IMR-90 (cell line): Measurements from ENCODE around the gene TBC1D10B. TPM values are rescaled to one million over a fixed set of nuclear protein-coding genes. Genes with fewer than 3 reads are reported as not detected.

Experiments used
- ATAC-seq: fragments of 200-7000 bp; cut with Tn5 transposase; 2 replicates; pipeline ENCODE4 v1.9.1; 2020; ENCODE audit warnings: low read depth, mild to moderate bottlenecking, moderate library complexity
- BruUV-seq: library from RNA; stranded (reverse); fragments of 400-500 nt; replicated peaks from 2 replicates; lab custom pipeline; 2021; lab: Mats Ljungman, UMichigan
- CTCF ChIA-PET: fragments of 300-600 bp; formaldehyde crosslinking; extraction: SDS; loops from one replicate; lab custom pipeline; 2021; ENCODE audit warnings: antibody characterized with exemption; lab: Yijun Ruan, JAX
- POLR2A ChIA-PET: fragments of 300-600 bp; sonication (Branson Sonifier 250); formaldehyde crosslinking; loops from one replicate; lab custom pipeline; 2022; ENCODE audit warnings: antibody characterized with exemption; ENCODE audit not compliant: unreplicated experiment; lab: Charles Lee
- DNase-seq: peaks from one replicate; pipeline ENCODE4 v3.0.0; 2013
- H2AFZ ChIP-seq: replicated peaks from 2 replicates; pipeline ENCODE3; 2013; ENCODE audit warnings: low read length, mild to moderate bottlenecking; ENCODE audit not compliant: poor library complexity
- H2AK5ac ChIP-seq: 2 replicates; pipeline ENCODE4 v1.6.1; 2013; ENCODE audit warnings: low read depth, low read length, inconsistent platforms
- H2AK9ac ChIP-seq: replicated peaks from 2 replicates; pipeline ENCODE3; 2013; ENCODE audit warnings: mild to moderate bottlenecking, low read depth, low read length, moderate library complexity; ENCODE audit not compliant: poor library complexity
- H2BK120ac ChIP-seq: 2 replicates; pipeline ENCODE4 v1.6.1; 2013; ENCODE audit warnings: low read depth, low read length, inconsistent platforms
- H2BK15ac ChIP-seq: 3 replicates; pipeline ENCODE4 v1.6.1; 2013; ENCODE audit warnings: low read depth, low read length, inconsistent platforms
- H2BK20ac ChIP-seq: 2 replicates; pipeline ENCODE4 v1.6.1; 2013; ENCODE audit warnings: low read depth, mild to moderate bottlenecking, inconsistent platforms, low read length, moderate library complexity
- H2BK5ac ChIP-seq: 2 replicates; pipeline ENCODE4 v1.6.1; 2013; ENCODE audit warnings: mild to moderate bottlenecking, low read depth, low read length, inconsistent platforms; ENCODE audit not compliant: poor library complexity, severe bottlenecking
- H3K14ac ChIP-seq: replicated peaks from 2 replicates; pipeline ENCODE4 v1.6.1; 2013; ENCODE audit warnings: low read depth, low read length, inconsistent platforms
- H3K18ac ChIP-seq: 2 replicates; pipeline ENCODE4 v1.6.1; 2013; ENCODE audit warnings: low read depth, low read length, control low read depth
- H3K23ac ChIP-seq: 2 replicates; pipeline ENCODE4 v1.6.1; 2013; ENCODE audit warnings: low read depth, low read length, inconsistent platforms
- H3K27ac ChIP-seq: 2 replicates; pipeline ENCODE4 v1.5.1; 2013; ENCODE audit warnings: mild to moderate bottlenecking, control low read depth, low read length; ENCODE audit not compliant: insufficient read depth
- H3K27me3 ChIP-seq: 2 replicates; pipeline ENCODE4 v1.6.1; 2013; ENCODE audit warnings: low read length; ENCODE audit not compliant: control insufficient read depth, insufficient read depth
- H3K36me3 ChIP-seq: 2 replicates; pipeline ENCODE4 v1.6.1; 2013; ENCODE audit warnings: low read length, mixed read lengths; ENCODE audit not compliant: control insufficient read depth, insufficient read depth
- H3K4ac ChIP-seq: 2 replicates; pipeline ENCODE4 v1.6.1; 2013; ENCODE audit warnings: low read depth, low read length, inconsistent platforms
- H3K4me1 ChIP-seq: 2 replicates; pipeline ENCODE4 v1.6.1; 2013; ENCODE audit warnings: low read length, mixed read lengths; ENCODE audit not compliant: control insufficient read depth, insufficient read depth
- H3K4me2 ChIP-seq: 2 replicates; pipeline ENCODE4 v1.6.1; 2013; ENCODE audit warnings: low read depth, mild to moderate bottlenecking, control low read depth, low read length, moderate library complexity
- H3K4me3 ChIP-seq: 2 replicates; pipeline ENCODE4 v1.5.1; 2013; ENCODE audit warnings: low read depth, mild to moderate bottlenecking, control low read depth, low read length, moderate library complexity; ENCODE audit not compliant: insufficient read depth
- H3K56ac ChIP-seq: 2 replicates; pipeline ENCODE4 v1.6.1; 2013; ENCODE audit warnings: low read length, inconsistent platforms; ENCODE audit not compliant: insufficient read depth; ENCODE audit errors: extremely low read depth
- H3K79me1 ChIP-seq, 2 experiments: 2 replicates each; pipeline ENCODE4 v1.6.1; 2013; ENCODE audit warnings: low read length in 2 of 2, inconsistent platforms in 1 of 2, low read depth in 1 of 2
- H3K9ac ChIP-seq: 2 replicates; pipeline ENCODE4 v1.6.1; 2013; ENCODE audit warnings: low read depth, low read length, control low read depth
- H3K9me1 ChIP-seq: 2 replicates; pipeline ENCODE4 v1.6.1; 2013; ENCODE audit warnings: low read length, inconsistent platforms; ENCODE audit not compliant: insufficient read depth
- H3K9me3 ChIP-seq: 2 replicates; pipeline ENCODE4 v1.6.1; 2013; ENCODE audit warnings: low read length; ENCODE audit not compliant: control insufficient read depth, insufficient read depth
- H4K20me1 ChIP-seq: 2 replicates; pipeline ENCODE4 v1.6.1; 2013; ENCODE audit warnings: low read length, inconsistent platforms; ENCODE audit not compliant: insufficient read depth
- H4K5ac ChIP-seq: 2 replicates; pipeline ENCODE4 v1.6.1; 2013; ENCODE audit warnings: mild to moderate bottlenecking, low read depth, low read length, control low read depth
- H4K8ac ChIP-seq, 2 experiments: 2 replicates each; pipeline ENCODE4 v1.6.1; 2013; ENCODE audit warnings: low read depth in 2 of 2, low read length in 2 of 2, control low read depth in 1 of 2, inconsistent platforms in 1 of 2
- H4K91ac ChIP-seq: 2 replicates; pipeline ENCODE4 v1.6.1; 2013; ENCODE audit warnings: low read depth, low read length, inconsistent platforms; ENCODE audit not compliant: insufficient read depth
- BHLHE40 ChIP-seq: fragments of 150-350 bp; IDR thresholded peaks from 2 replicates; pipeline ENCODE4 v1.6.1; 2016; ENCODE audit warnings: mild to moderate bottlenecking, low read depth, low read length
- CEBPB ChIP-seq: IDR thresholded peaks from 2 replicates; pipeline ENCODE4 v1.6.1; 2012; ENCODE audit warnings: low read depth, low read length, improper control_type of control experiment
- CHD1 ChIP-seq: IDR thresholded peaks from 2 replicates; pipeline ENCODE4 v1.6.1; 2012; ENCODE audit warnings: low read depth, low read length, improper control_type of control experiment
- FOS ChIP-seq: fragments of 150-350 bp; IDR thresholded peaks from 2 replicates; pipeline ENCODE4 v1.6.1; 2016; ENCODE audit warnings: low read depth, low read length
- MAFK ChIP-seq: IDR thresholded peaks from 2 replicates; pipeline ENCODE4 v1.6.1; 2012; ENCODE audit warnings: low read depth, low read length, improper control_type of control experiment
- MAZ ChIP-seq: IDR thresholded peaks from 2 replicates; pipeline ENCODE4 v1.6.1; 2012; ENCODE audit warnings: low read depth, mild to moderate bottlenecking, low read length, improper control_type of control experiment, moderate library complexity, borderline replicate concordance
- MXI1 ChIP-seq: IDR thresholded peaks from 2 replicates; pipeline ENCODE4 v1.6.1; 2012; ENCODE audit warnings: low read depth, mild to moderate bottlenecking, low read length, moderate library complexity, borderline replicate concordance
- NFE2L2 ChIP-seq: fragments of 150-350 bp; IDR thresholded peaks from 2 replicates; pipeline ENCODE4 v1.6.1; 2016; ENCODE audit warnings: low read depth, mild to moderate bottlenecking, low read length
- POLR2A ChIP-seq: IDR thresholded peaks from 2 replicates; pipeline ENCODE4 v1.6.1; 2012; ENCODE audit warnings: mild to moderate bottlenecking, low read depth, low read length
- RAD21 ChIP-seq: IDR thresholded peaks from 2 replicates; pipeline ENCODE4 v1.6.1; 2012; ENCODE audit warnings: low read length, improper control_type of control experiment
- RCOR1 ChIP-seq: IDR thresholded peaks from 2 replicates; pipeline ENCODE4 v1.6.1; 2012; ENCODE audit warnings: mild to moderate bottlenecking, low read length, improper control_type of control experiment; ENCODE audit not compliant: insufficient replicate concordance
- RFX5 ChIP-seq: IDR thresholded peaks from 2 replicates; pipeline ENCODE4 v1.8.0; 2012; ENCODE audit warnings: low read depth, mild to moderate bottlenecking, low read length, moderate library complexity
- SMC3 ChIP-seq: fragments of 150-350 bp; IDR thresholded peaks from 2 replicates; pipeline ENCODE4 v1.6.1; 2016; ENCODE audit warnings: low read depth, mild to moderate bottlenecking, antibody characterized with exemption, low read length, moderate library complexity
- WGBS, 2 experiments: methylation state at CpG; one replicate each; pipeline versions ENCODE4 v1.1.5 to v1.1.7; 2013; ENCODE audit warnings: missing lambda C conversion rate in 2 of 2; ENCODE audit not compliant: insufficient read length in 1 of 2; ENCODE audit errors: extremely low coverage in 2 of 2; 5-methylcytosine and 5-hydroxymethylcytosine counted together
- dilution Hi-C: fragments of 300-500 bp; cut with HindIII; formaldehyde crosslinking; loops from one replicate; pipeline ENCODE4 v1.14.3; 2018; ENCODE audit warnings: low sequenced_read_pairs; ENCODE audit not compliant: unreplicated experiment
- in situ Hi-C: fragments of 300-500 bp; cut with MboI; formaldehyde crosslinking; loops from 3 replicates; pipeline ENCODE4 v1.14.3; 2019; ENCODE audit warnings: low sequenced_read_pairs, inconsistent platforms, mixed read lengths
- intact Hi-C: fragments of 100-400 bp; cut with micrococcal nuclease; formaldehyde crosslinking; loops from 2 replicates; pipeline ENCODE4 v1.10.0; 2022
- polyA plus RNA-seq, 3 experiments: library from polyadenylated mRNA; depleted of rRNA; stranded (reverse); fragments of >200 nt; gene quantifications; 2 replicates each; pipeline ENCODE4 v1.2.3, GENCODE V29; 2012; ENCODE audit warnings: low replicate concordance in 1 of 3
- total RNA-seq: library from RNA; depleted of rRNA; stranded (reverse); fragments of >200 nt; gene quantifications from 2 replicates; pipeline ENCODE4 v1.2.3, GENCODE V29; 2012
- TF ChIP-seq, protein P1 (sequence below): fragments of 150-350 bp; IDR thresholded peaks from 2 replicates; pipeline ENCODE4 v1.6.1; 2016; ENCODE audit warnings: low read depth, mild to moderate bottlenecking, low read length, moderate library complexity, borderline replicate concordance
- TF ChIP-seq, protein P2 (sequence below): fragments of 150-350 bp; IDR thresholded peaks from 2 replicates; pipeline ENCODE4 v1.6.1; 2017; ENCODE audit warnings: mild to moderate bottlenecking, antibody characterized with exemption, low read length, low read depth
- TF ChIP-seq, protein P3 (sequence below): conservative IDR thresholded peaks from 2 replicates; pipeline ENCODE4 v1.5.1; 2012; ENCODE audit warnings: mild to moderate bottlenecking, low read depth, low read length, improper control_type of control experiment

TBC1D10B gene
- total and polyA plus RNA-seq, 2 of the 4 experiments (the other 2 are of a cell fraction) = 8.4 to 24.9 TPM

DNA sequence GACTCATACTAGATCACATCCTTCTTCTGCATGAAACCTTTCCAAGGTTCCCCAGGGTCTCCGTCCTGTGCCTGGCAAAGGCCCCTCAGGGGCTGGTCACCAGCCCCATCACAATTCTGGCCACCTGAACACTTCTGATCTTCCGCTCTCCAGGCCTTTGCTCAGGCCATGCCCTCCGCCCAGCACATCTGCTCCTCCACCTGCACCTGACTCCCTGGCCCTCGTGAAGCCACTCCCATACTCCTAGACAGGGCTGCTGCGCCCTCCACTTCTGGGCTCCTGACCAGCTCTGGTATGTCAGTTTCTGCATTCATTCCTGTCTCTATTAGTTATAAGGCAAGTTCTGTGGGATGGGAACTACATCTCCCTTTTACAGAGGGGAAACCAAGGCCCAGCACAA lies 2.4 kb upstream of the TBC1D10B start:
- H4K5ac ChIP-seq = no peak overlapping the region
- no TSS peak for BruUV-seq
- H3K4me3 ChIP-seq = no peak overlapping the region
- H3K4me1 ChIP-seq = peaks cover 5% of the 10 kb centered on the region
- H3K4me2 ChIP-seq = no peak overlapping the region
- H2BK120ac ChIP-seq = no peak overlapping the region
- H3K18ac ChIP-seq = no peak overlapping the region
- DNase-seq (no peak), ATAC-seq (no peak)
- no peak overlapping the region for H2AFZ ChIP-seq
- no peak overlapping the region for H3K14ac ChIP-seq
- no peak overlapping the region for H2BK5ac ChIP-seq
- intact Hi-C loops = no loop called here
- peaks cover 0 to 36% of the 10 kb centered on the region in 2 experiments; a peak in 3 of 4 replicates for H3K79me1 ChIP-seq
- POLR2A ChIA-PET = no interaction called here
- H3K27ac ChIP-seq = no peak overlapping the region
- dilution Hi-C loops = no loop called here
- 84% methylated on average over 3 of the region's 5 CpGs; no CpG with 5 or more reads in 1 of the 2 experiments for WGBS, 2 experiments
- no peaks in the 10 kb centered on the region for H3K27me3 ChIP-seq
- H2AK9ac ChIP-seq = no peak overlapping the region
- no peak overlapping the region for H3K56ac ChIP-seq
- no peak overlapping the region for H2AK5ac ChIP-seq
- no peak overlapping the region for H3K23ac ChIP-seq
- no peak overlapping the region for H3K9ac ChIP-seq
- H3K4ac ChIP-seq = no peak overlapping the region
- no peaks in the 10 kb centered on the region for H3K36me3 ChIP-seq
- H3K9me3 ChIP-seq = no peaks in the 10 kb centered on the region
- no peak overlapping the region for H2BK15ac ChIP-seq
- in situ Hi-C loops = no loop called here
- H3K9me1 ChIP-seq = peaks cover 19% of the 10 kb centered on the region
- no peak overlapping the region for H2BK20ac ChIP-seq
- peaks cover 18% of the 10 kb centered on the region for H4K20me1 ChIP-seq
- CTCF ChIA-PET = no interaction called here
- H4K91ac ChIP-seq = no peak overlapping the region
- TF ChIP-seq MAZ = no peak
- no peak for TF ChIP-seq RCOR1
- TF ChIP-seq FOS = no peak
- TF ChIP-seq CEBPB = no peak
- no peak for TF ChIP-seq RAD21
- no peak for TF ChIP-seq SMC3
- TF ChIP-seq NFE2L2 = no peak
- no peak for TF ChIP-seq MAFK
- no peak for TF ChIP-seq MXI1
- TF ChIP-seq, protein P1, sequence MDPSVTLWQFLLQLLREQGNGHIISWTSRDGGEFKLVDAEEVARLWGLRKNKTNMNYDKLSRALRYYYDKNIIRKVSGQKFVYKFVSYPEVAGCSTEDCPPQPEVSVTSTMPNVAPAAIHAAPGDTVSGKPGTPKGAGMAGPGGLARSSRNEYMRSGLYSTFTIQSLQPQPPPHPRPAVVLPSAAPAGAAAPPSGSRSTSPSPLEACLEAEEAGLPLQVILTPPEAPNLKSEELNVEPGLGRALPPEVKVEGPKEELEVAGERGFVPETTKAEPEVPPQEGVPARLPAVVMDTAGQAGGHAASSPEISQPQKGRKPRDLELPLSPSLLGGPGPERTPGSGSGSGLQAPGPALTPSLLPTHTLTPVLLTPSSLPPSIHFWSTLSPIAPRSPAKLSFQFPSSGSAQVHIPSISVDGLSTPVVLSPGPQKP = no peak
- no peak for TF ChIP-seq BHLHE40
- no peak for TF ChIP-seq POLR2A
- TF ChIP-seq, protein P2, sequence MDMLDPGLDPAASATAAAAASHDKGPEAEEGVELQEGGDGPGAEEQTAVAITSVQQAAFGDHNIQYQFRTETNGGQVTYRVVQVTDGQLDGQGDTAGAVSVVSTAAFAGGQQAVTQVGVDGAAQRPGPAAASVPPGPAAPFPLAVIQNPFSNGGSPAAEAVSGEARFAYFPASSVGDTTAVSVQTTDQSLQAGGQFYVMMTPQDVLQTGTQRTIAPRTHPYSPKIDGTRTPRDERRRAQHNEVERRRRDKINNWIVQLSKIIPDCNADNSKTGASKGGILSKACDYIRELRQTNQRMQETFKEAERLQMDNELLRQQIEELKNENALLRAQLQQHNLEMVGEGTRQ = no peak
- TF ChIP-seq CHD1 = no peak
- TF ChIP-seq RFX5 = no peak
- TF ChIP-seq, protein P3, sequence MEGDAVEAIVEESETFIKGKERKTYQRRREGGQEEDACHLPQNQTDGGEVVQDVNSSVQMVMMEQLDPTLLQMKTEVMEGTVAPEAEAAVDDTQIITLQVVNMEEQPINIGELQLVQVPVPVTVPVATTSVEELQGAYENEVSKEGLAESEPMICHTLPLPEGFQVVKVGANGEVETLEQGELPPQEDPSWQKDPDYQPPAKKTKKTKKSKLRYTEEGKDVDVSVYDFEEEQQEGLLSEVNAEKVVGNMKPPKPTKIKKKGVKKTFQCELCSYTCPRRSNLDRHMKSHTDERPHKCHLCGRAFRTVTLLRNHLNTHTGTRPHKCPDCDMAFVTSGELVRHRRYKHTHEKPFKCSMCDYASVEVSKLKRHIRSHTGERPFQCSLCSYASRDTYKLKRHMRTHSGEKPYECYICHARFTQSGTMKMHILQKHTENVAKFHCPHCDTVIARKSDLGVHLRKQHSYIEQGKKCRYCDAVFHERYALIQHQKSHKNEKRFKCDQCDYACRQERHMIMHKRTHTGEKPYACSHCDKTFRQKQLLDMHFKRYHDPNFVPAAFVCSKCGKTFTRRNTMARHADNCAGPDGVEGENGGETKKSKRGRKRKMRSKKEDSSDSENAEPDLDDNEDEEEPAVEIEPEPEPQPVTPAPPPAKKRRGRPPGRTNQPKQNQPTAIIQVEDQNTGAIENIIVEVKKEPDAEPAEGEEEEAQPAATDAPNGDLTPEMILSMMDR = no peak
- H4K8ac ChIP-seq = no peak overlapping the region
